Tibial nerve (tissue), 3 donors: ENCODE measurements around the gene FASTKD1.

Experiments used
- EP300 ChIP-seq, 2 donors: sonication (generic); formaldehyde crosslinking; IDR thresholded peaks; one replicate each; pipeline ENCODE4 v1.6.1; 2017; ENCODE audit warnings: antibody characterized with exemption in 2 of 2, mild to moderate bottlenecking in 1 of 2
- POLR2A ChIP-seq, 2 donors: fragments of 450-650 bp; IDR thresholded peaks; one replicate each; pipeline ENCODE4 v1.6.1; 2017; ENCODE audit warnings: antibody characterized with exemption in 2 of 2, mild to moderate bottlenecking in 2 of 2, moderate library complexity in 2 of 2

GRCh38 chr2:169493360-169493759 lies 80.3 kb downstream of the FASTKD1 start:
- no peak for TF ChIP-seq EP300 (IDR thresholded peaks at IDR 0.05)
- TF ChIP-seq POLR2A (IDR thresholded peaks at IDR 0.05), result no peak
